Measurements from ENCODE around the gene HMGB2. TPM values are rescaled to one million over a fixed set of nuclear protein-coding genes. Genes with fewer than 3 reads are reported as not detected.

Gene HMGB2
- total and polyA plus RNA-seq, 2 experiments from 2014 or later, result 103 to 593 TPM

- H3K4me3 Mint-ChIP-seq, result no peak overlapping the region
- no peak overlapping the region for H3K4me3 ChIP-seq
- no peak overlapping the region for H3K27ac ChIP-seq (ENCODE audit: low read depth)
- no peaks in the 10 kb centered on the region for H3K9me3 Mint-ChIP-seq
- H3K36me3 ChIP-seq (ENCODE audit: insufficient read depth), result no peaks in the 10 kb centered on the region
- H3K36me3 Mint-ChIP-seq (ENCODE audit: low read depth), result no peaks in the 10 kb centered on the region
- DNase-seq (ENCODE audit: low spot score) (no peak), ATAC-seq (no peak)
- peaks cover 4% of the 10 kb centered on the region for H3K27me3 Mint-ChIP-seq (ENCODE audit: insufficient read depth, low read depth, poor library complexity)
- H3K27ac Mint-ChIP-seq, result no peak overlapping the region
- H4K20me1 ChIP-seq (replicated peaks; ENCODE audit: insufficient read depth), result peaks cover 3% of the 10 kb centered on the region; the same call in 1 of the 2 replicates
- no peaks in the 10 kb centered on the region for H3K9me2 ChIP-seq (ENCODE audit: insufficient read depth)
- TF ChIP-seq ETS1 (IDR thresholded peaks at IDR 0.05), result no peak
- TF ChIP-seq JUNB (IDR thresholded peaks at IDR 0.05; ENCODE audit: unreplicated experiment), result no peak
- TF ChIP-seq POLR2AphosphoS5 (IDR thresholded peaks at IDR 0.05; ENCODE audit: low read depth), result no peak
- no peak for TF ChIP-seq ZNF114 (CRISPR knock-in tag; IDR thresholded peaks at IDR 0.05)
- TF ChIP-seq ZNF462 (CRISPR knock-in tag; IDR thresholded peaks at IDR 0.05), result no peak
- TF ChIP-seq CREB1 (CRISPR knock-in tag; IDR thresholded peaks at IDR 0.05; ENCODE audit: low read depth), result no peak
- TF ChIP-seq NANOG (IDR thresholded peaks at IDR 0.05; ENCODE audit: borderline replicate concordance), result no peak
- no peak; a peak in 1 of 4 replicates for TF ChIP-seq CTCF (conservative IDR thresholded peaks at IDR 0.05; ENCODE audit: low read depth in 2 of 2)
- TF ChIP-seq STAT1 (IDR thresholded peaks at IDR 0.05; ENCODE audit: unreplicated experiment), result no peak
- no peak for TF ChIP-seq EZH2phosphoT487 (IDR thresholded peaks at IDR 0.05; ENCODE audit: unreplicated experiment)
- no peaks in the 10 kb centered on the region for H3F3A ChIP-seq (replicated peaks; ENCODE audit: low read depth)
- no peak overlapping the region for H3K4me2 ChIP-seq
- H3K79me2 ChIP-seq (replicated peaks; ENCODE audit: insufficient read depth), result no peaks in the 10 kb centered on the region
- H3K4me1 ChIP-seq (ENCODE audit: insufficient read depth), result no peaks in the 10 kb centered on the region
- H3K27me3 ChIP-seq (ENCODE audit: insufficient read depth), result no peaks in the 10 kb centered on the region
- H2AFZ ChIP-seq, result no peak overlapping the region
- H3K4me1 Mint-ChIP-seq, result 0 out of 3 replicates have a peak, but pooled peaks cover 2% of the 10 kb centered on the region
Measured at GRCh38 chr4:173357939-173358338, 23.8 kb upstream of the HMGB2 start.

Data from GM23338 (cell line).